ENCODE results near the gene NID1.

DNA sequence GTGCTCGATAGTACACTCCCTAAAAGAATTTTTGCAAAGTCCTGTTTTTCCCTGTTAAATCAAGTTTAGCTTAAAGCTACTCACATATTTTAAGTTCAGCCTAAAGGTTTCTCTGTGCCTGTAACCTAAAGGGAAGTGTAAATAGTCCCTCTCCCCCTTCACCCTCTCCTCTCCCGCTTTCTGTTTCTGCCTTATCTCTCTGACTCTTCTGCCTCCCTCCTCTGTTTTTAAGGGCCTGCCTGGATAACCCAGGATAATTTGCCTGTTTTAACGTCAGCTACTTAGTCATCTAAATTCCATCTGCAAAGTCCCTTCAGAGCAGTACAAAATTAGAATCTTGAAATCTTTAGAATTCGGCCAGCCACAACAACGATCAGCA, 92.6 kb downstream of the NID1 start:
- TF ChIP-seq, protein P1, sequence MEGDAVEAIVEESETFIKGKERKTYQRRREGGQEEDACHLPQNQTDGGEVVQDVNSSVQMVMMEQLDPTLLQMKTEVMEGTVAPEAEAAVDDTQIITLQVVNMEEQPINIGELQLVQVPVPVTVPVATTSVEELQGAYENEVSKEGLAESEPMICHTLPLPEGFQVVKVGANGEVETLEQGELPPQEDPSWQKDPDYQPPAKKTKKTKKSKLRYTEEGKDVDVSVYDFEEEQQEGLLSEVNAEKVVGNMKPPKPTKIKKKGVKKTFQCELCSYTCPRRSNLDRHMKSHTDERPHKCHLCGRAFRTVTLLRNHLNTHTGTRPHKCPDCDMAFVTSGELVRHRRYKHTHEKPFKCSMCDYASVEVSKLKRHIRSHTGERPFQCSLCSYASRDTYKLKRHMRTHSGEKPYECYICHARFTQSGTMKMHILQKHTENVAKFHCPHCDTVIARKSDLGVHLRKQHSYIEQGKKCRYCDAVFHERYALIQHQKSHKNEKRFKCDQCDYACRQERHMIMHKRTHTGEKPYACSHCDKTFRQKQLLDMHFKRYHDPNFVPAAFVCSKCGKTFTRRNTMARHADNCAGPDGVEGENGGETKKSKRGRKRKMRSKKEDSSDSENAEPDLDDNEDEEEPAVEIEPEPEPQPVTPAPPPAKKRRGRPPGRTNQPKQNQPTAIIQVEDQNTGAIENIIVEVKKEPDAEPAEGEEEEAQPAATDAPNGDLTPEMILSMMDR (IDR thresholded peaks at IDR 0.05; ENCODE audit: insufficient read depth, low read depth, low read length): no peak
- no peak for TF ChIP-seq EZH2 (IDR thresholded peaks at IDR 0.05; ENCODE audit: insufficient read depth, low read length)

Data from astrocyte (in vitro differentiated cells and primary cell).